GM20431 (cell line): Measurements from ENCODE around the gene SLC35B2.

Experiments used
- in situ Hi-C: fragments of 300-500 bp; cut with MseI, MboI; formaldehyde crosslinking; loops from one replicate; pipeline ENCODE4 v1.15.0; 2020; ENCODE audit warnings: low sequenced_read_pairs; ENCODE audit not compliant: unreplicated experiment

The SLC35B2 gene

DNA sequence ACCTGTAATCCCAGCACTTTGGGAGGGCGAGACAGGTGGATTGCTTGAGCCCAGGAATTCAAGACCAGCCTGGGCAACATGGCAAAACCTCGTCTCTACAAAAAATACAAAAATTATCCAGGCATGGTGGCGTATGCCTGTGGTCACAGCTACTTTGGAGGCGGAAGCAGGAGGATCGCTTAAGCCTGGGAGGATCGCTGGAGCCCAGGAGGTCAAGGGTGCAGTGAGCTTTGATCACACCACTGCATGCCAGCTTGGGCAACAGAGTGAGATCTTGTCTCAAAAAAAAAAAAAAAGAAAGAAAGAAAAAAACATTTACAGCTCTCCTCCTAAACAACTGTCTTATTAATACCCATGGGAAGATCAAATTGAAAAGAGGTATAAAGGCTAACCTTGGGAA, 49.4 kb downstream of the SLC35B2 start:
- in situ Hi-C loops: no loop called here
